Suprapubic skin (tissue), 4 donors: ENCODE data around the gene PIWIL4. TPM values are rescaled to one million over a fixed set of nuclear protein-coding genes. Genes with fewer than 3 reads are reported as not detected.

Source experiments
- DNase-seq, 2 donors: peaks; one replicate each; pipeline ENCODE4 v3.0.0-alpha.2; 2019; ENCODE audit warnings: low spot score in 2 of 2
- H3K27ac ChIP-seq: fragments of 200-600 bp; sonication (generic); one replicate; pipeline ENCODE4 v1.5.1; 2019
- H3K27me3 ChIP-seq: fragments of 200-600 bp; sonication (generic); one replicate; pipeline ENCODE4 v1.5.1; 2019
- H3K36me3 ChIP-seq: fragments of 200-600 bp; sonication (generic); one replicate; pipeline ENCODE4 v1.5.1; 2019
- H3K4me1 ChIP-seq: fragments of 200-600 bp; sonication (generic); one replicate; pipeline ENCODE4 v1.5.1; 2019
- H3K4me3 ChIP-seq: fragments of 200-600 bp; sonication (generic); one replicate; pipeline ENCODE4 v1.5.1; 2019; ENCODE audit warnings: mild to moderate bottlenecking
- H3K9me3 ChIP-seq: fragments of 200-600 bp; sonication (generic); one replicate; pipeline ENCODE4 v1.5.1; 2019
- EP300 ChIP-seq: sonication (generic); formaldehyde crosslinking; IDR thresholded peaks from one replicate; pipeline ENCODE4 v1.6.1; 2017; ENCODE audit warnings: antibody characterized with exemption
- POLR2A ChIP-seq, 2 donors: fragments of 450-650 bp; IDR thresholded peaks; one replicate each; pipeline ENCODE4 v1.6.1; 2017; ENCODE audit warnings: antibody characterized with exemption in 2 of 2, mild to moderate bottlenecking in 2 of 2, moderate library complexity in 2 of 2
- POLR2AphosphoS5 ChIP-seq, 3 donors: sonication (generic); formaldehyde crosslinking; IDR thresholded peaks; one replicate each; pipeline ENCODE4 v1.6.1; 2017; ENCODE audit warnings: antibody characterized with exemption in 3 of 3
- WGBS: methylation state at CpG from one replicate; pipeline ENCODE4 v1.1.5; 2018; 5-methylcytosine and 5-hydroxymethylcytosine counted together
- total RNA-seq, 4 donors: library from RNA; depleted of rRNA; stranded (reverse); fragments of >200 nt; gene quantifications; one replicate each; pipeline ENCODE4 v1.1.0, GENCODE V29; 2016
- TF ChIP-seq, protein P1 (sequence below), 2 donors: fragments of 200-600 bp in 1 of 2; fragments of 450-650 bp in 1 of 2; sonication (generic) in 1 of 2; IDR thresholded peaks; one replicate each; pipeline ENCODE4 v1.5.1; 2016 to 2019; ENCODE audit warnings: antibody characterized with exemption in 2 of 2, mild to moderate bottlenecking in 1 of 2, moderate library complexity in 1 of 2

The PIWIL4 gene
- total RNA-seq, 4 donors from 2014 or later, result 0.91 to 2.5 (median 1.8) TPM

- no peak overlapping the region for H3K27ac ChIP-seq
- H3K27me3 ChIP-seq, result no peaks in the 10 kb centered on the region
- no peak overlapping the region for H3K4me3 ChIP-seq
- WGBS, result 91% methylated on average over 7 of the region's 7 CpGs
- TF ChIP-seq, protein P1, sequence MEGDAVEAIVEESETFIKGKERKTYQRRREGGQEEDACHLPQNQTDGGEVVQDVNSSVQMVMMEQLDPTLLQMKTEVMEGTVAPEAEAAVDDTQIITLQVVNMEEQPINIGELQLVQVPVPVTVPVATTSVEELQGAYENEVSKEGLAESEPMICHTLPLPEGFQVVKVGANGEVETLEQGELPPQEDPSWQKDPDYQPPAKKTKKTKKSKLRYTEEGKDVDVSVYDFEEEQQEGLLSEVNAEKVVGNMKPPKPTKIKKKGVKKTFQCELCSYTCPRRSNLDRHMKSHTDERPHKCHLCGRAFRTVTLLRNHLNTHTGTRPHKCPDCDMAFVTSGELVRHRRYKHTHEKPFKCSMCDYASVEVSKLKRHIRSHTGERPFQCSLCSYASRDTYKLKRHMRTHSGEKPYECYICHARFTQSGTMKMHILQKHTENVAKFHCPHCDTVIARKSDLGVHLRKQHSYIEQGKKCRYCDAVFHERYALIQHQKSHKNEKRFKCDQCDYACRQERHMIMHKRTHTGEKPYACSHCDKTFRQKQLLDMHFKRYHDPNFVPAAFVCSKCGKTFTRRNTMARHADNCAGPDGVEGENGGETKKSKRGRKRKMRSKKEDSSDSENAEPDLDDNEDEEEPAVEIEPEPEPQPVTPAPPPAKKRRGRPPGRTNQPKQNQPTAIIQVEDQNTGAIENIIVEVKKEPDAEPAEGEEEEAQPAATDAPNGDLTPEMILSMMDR (IDR thresholded peaks at IDR 0.05), result no peak
- no peak for TF ChIP-seq POLR2A (IDR thresholded peaks at IDR 0.05)
- no peak for TF ChIP-seq EP300
- TF ChIP-seq POLR2AphosphoS5 (IDR thresholded peaks at IDR 0.05), result no peak
- no peaks in the 10 kb centered on the region for H3K9me3 ChIP-seq
- DNase-seq, result no peak
- no peaks in the 10 kb centered on the region for H3K4me1 ChIP-seq
- no peaks in the 10 kb centered on the region for H3K36me3 ChIP-seq
These were observed 99.9 kb downstream of the PIWIL4 start for GRCh38 chr11:94666792-94667721.

- Histone ChIP-seq H3K27ac (no peak overlapping the region), H3K4me3 (no peak overlapping the region), H3K4me1 (no peaks in the 10 kb centered on the region), H3K36me3 (no peaks in the 10 kb centered on the region), H3K9me3 (no peaks in the 10 kb centered on the region), H3K27me3 (no peaks in the 10 kb centered on the region)
- no peak for DNase-seq
- 96% methylated on average over 2 of the region's 2 CpGs for WGBS
- TF ChIP-seq EP300, result no peak
- no peak for TF ChIP-seq POLR2AphosphoS5 (IDR thresholded peaks at IDR 0.05)
- TF ChIP-seq, protein P1 (IDR thresholded peaks at IDR 0.05), result no peak
- no peak for TF ChIP-seq POLR2A (IDR thresholded peaks at IDR 0.05)
These were observed 101.1 kb downstream of the PIWIL4 start for GRCh38 chr11:94668212-94668793.

GRCh38 chr11:94669023-94669422 is 101.9 kb downstream of the PIWIL4 start:
- no peaks in the 10 kb centered on the region for H3K9me3 ChIP-seq
- no peaks in the 10 kb centered on the region for H3K36me3 ChIP-seq
- no peak for TF ChIP-seq EP300
- TF ChIP-seq, protein P1 (IDR thresholded peaks at IDR 0.05), result no peak
- TF ChIP-seq POLR2AphosphoS5 (IDR thresholded peaks at IDR 0.05), result no peak
- no peak for TF ChIP-seq POLR2A (IDR thresholded peaks at IDR 0.05)
- H3K4me3 ChIP-seq, result no peak overlapping the region
- H3K27ac ChIP-seq, result no peak overlapping the region
- H3K4me1 ChIP-seq, result peaks cover 6% of the 10 kb centered on the region
- DNase-seq, result no peak
- H3K27me3 ChIP-seq, result no peaks in the 10 kb centered on the region
- 74% methylated on average over 4 of the region's 4 CpGs for WGBS

Other genes starting within 250 kb of the PIWIL4 start
- gene GPR83, start 165.9 kb upstream of the PIWIL4 start, total RNA-seq, result under 1 TPM in 3 of 4 donors, not detected in 1; 0.23 to 0.30 (median 0.24) TPM
- gene MRE11, start 73.5 kb upstream of the PIWIL4 start, total RNA-seq, result 10 to 100 TPM; 12.2 to 45.2 (median 18.4) TPM
- gene ANKRD49, start 73.4 kb upstream of the PIWIL4 start, total RNA-seq, result 10 to 100 TPM in 3 of 4 donors, 1 to 10 TPM in 1; 5.0 to 23.4 (median 18.2) TPM
- not detected for gene C11orf97, start 54.9 kb upstream of the PIWIL4 start, total RNA-seq
- gene FUT4, start 23.4 kb upstream of the PIWIL4 start, total RNA-seq, result 1 to 10 TPM; 1.6 to 3.5 (median 2.8) TPM
- 10 to 100 TPM; 69.7 to 86.9 (median 79.4) TPM for gene AMOTL1, start 201.0 kb downstream of the PIWIL4 start, total RNA-seq